HL-60/S4 treated with phorbol 12-myristate 13-acetate at 8.2 ng/mL for 4 days and 3 days (cell line): Measurements from ENCODE around the gene LYPD1.

Experiments used
- in situ Hi-C: fragments of 300-500 bp; cut with MboI; formaldehyde crosslinking; loops from 2 replicates; pipeline ENCODE4 v1.15.0; 2022; ENCODE audit warnings: low sequenced_read_pairs

LYPD1 gene

GRCh38 chr2:132668987-132669907, 758 bp downstream of the LYPD1 start:
- in situ Hi-C loops, result no loop called here

- in situ Hi-C loops, result no loop called here
Observed at GRCh38 chr2:132668189-132668823, 1.7 kb downstream of the LYPD1 start.

- in situ Hi-C loops, result no loop called here
Observed at GRCh38 chr2:132667706-132668105, 2.3 kb downstream of the LYPD1 start.

GRCh38 chr2:132665401-132666140, 4.4 kb downstream of the LYPD1 start:
- in situ Hi-C loops, result no loop called here

GRCh38 chr2:132664096-132664495, 5.9 kb downstream of the LYPD1 start:
- in situ Hi-C loops, result no loop called here

- in situ Hi-C loops, result no loop called here
Observed at GRCh38 chr2:132662732-132663131, 7.3 kb downstream of the LYPD1 start.

GRCh38 chr2:132659331-132659730, 10.7 kb downstream of the LYPD1 start:
- in situ Hi-C loops, result no loop called here

- in situ Hi-C loops, result no loop called here
Observed at GRCh38 chr2:132656266-132656975, 13.6 kb downstream of the LYPD1 start.

- in situ Hi-C loops, result no loop called here
Observed at GRCh38 chr2:132654968-132655367, 15.0 kb downstream of the LYPD1 start.

- in situ Hi-C loops, result no loop called here
Observed at GRCh38 chr2:132654335-132654734, 15.7 kb downstream of the LYPD1 start.

GRCh38 chr2:132652474-132652873, 17.5 kb downstream of the LYPD1 start:
- in situ Hi-C loops, result no loop called here

- in situ Hi-C loops, result no loop called here
Observed at GRCh38 chr2:132651115-132652045, 18.6 kb downstream of the LYPD1 start.

- in situ Hi-C loops, result no loop called here
Observed at GRCh38 chr2:132646540-132647108, 23.4 kb downstream of the LYPD1 start.

- in situ Hi-C loops, result no loop called here
Observed at GRCh38 chr2:132645722-132646539, 24.1 kb downstream of the LYPD1 start.

- in situ Hi-C loops, result no loop called here
Observed at GRCh38 chr2:132645176-132645575, 24.8 kb downstream of the LYPD1 start.

GRCh38 chr2:132642415-132642814, 27.6 kb downstream of the LYPD1 start:
- in situ Hi-C loops, result no loop called here

- in situ Hi-C loops, result no loop called here
Observed at GRCh38 chr2:132641819-132642218, 28.2 kb downstream of the LYPD1 start.

GRCh38 chr2:132640116-132640515, 29.9 kb downstream of the LYPD1 start:
- in situ Hi-C loops, result no loop called here
